Neural progenitor cell (in vitro differentiated cells): Measurements from ENCODE around the gene SSR2. TPM values are rescaled to one million over a fixed set of nuclear protein-coding genes. Genes with fewer than 3 reads are reported as not detected.

Source experiments
- DNase-seq: peaks from one replicate; pipeline ENCODE4 v3.0.0-alpha.2; 2016; ENCODE audit warnings: low spot score
- H2AFZ ChIP-seq: fragments of 200-600 bp; sonication (generic); replicated peaks from 2 replicates; pipeline ENCODE4 v1.6.1; 2016; ENCODE audit warnings: antibody characterized with exemption
- H3F3A ChIP-seq: fragments of 200-600 bp; sonication (generic); 2 replicates; pipeline ENCODE4 v1.6.1; 2016; ENCODE audit warnings: antibody characterized with exemption, low read depth
- H3K27ac ChIP-seq: fragments of 200-600 bp; sonication (generic); 2 replicates; pipeline ENCODE4 v1.5.1; 2016; ENCODE audit warnings: mild to moderate bottlenecking
- H3K27me3 ChIP-seq: fragments of 200-600 bp; sonication (generic); 2 replicates; pipeline ENCODE4 v1.6.1; 2016; ENCODE audit warnings: mild to moderate bottlenecking, moderate library complexity
- H3K36me3 ChIP-seq: fragments of 200-600 bp; sonication (generic); 2 replicates; pipeline ENCODE4 v1.5.1; 2016
- H3K4me1 ChIP-seq: fragments of 200-600 bp; sonication (generic); 2 replicates; pipeline ENCODE4 v1.6.1; 2016; ENCODE audit warnings: mixed run types
- H3K4me2 ChIP-seq: fragments of 200-600 bp; sonication (generic); 2 replicates; pipeline ENCODE4 v1.6.1; 2016
- H3K4me3 ChIP-seq: fragments of 200-600 bp; sonication (generic); 2 replicates; pipeline ENCODE4 v1.5.1; 2016
- H3K79me2 ChIP-seq: fragments of 200-600 bp; sonication (generic); 2 replicates; pipeline ENCODE4 v1.6.1; 2016; ENCODE audit warnings: low read depth
- H3K9ac ChIP-seq: fragments of 200-600 bp; sonication (generic); 2 replicates; pipeline ENCODE4 v1.6.1; 2016
- H3K9me3 ChIP-seq: fragments of 200-600 bp; sonication (generic); 2 replicates; pipeline ENCODE4 v1.5.1; 2016; ENCODE audit warnings: low read depth
- H4K20me1 ChIP-seq: fragments of 200-600 bp; sonication (generic); 2 replicates; pipeline ENCODE4 v1.6.1; 2016; ENCODE audit warnings: low read depth
- H3K27ac Mint-ChIP-seq: 3 replicates; pipeline ENCODE4 v1.8.0; 2021; ENCODE audit warnings: mixed read lengths
- H3K27me3 Mint-ChIP-seq: 2 replicates; pipeline ENCODE4 v1.8.0; 2022; ENCODE audit warnings: low read depth, mild to moderate bottlenecking, inconsistent platforms, moderate library complexity, mixed read lengths; ENCODE audit not compliant: insufficient read depth
- H3K36me3 Mint-ChIP-seq: 3 replicates; pipeline ENCODE4 v1.8.0; 2021; ENCODE audit warnings: mixed read lengths
- H3K4me1 Mint-ChIP-seq: 3 replicates; pipeline ENCODE4 v1.8.0; 2021; ENCODE audit warnings: mixed read lengths
- H3K4me3 Mint-ChIP-seq: 3 replicates; pipeline ENCODE4 v1.8.0; 2021; ENCODE audit warnings: mild to moderate bottlenecking, moderate library complexity, mixed read lengths
- H3K9me3 Mint-ChIP-seq: 3 replicates; pipeline ENCODE4 v1.8.0; 2020; ENCODE audit warnings: mixed read lengths
- EZH2 ChIP-seq: fragments of 200-600 bp; sonication (generic); IDR thresholded peaks from 2 replicates; pipeline ENCODE4 v1.6.1; 2017; ENCODE audit warnings: antibody characterized with exemption, mild to moderate bottlenecking, moderate library complexity
- EZH2phosphoT487 ChIP-seq: fragments of 200-600 bp; sonication (generic); IDR thresholded peaks from 2 replicates; pipeline ENCODE4 v1.6.1; 2017; ENCODE audit warnings: antibody characterized with exemption
- total RNA-seq: library from RNA; depleted of rRNA; stranded (reverse); fragments of >200 nt; gene quantifications from 2 replicates; pipeline ENCODE4 v1.2.3, GENCODE V29; 2015; ENCODE audit warnings: low replicate concordance
- TF ChIP-seq, protein P1 (sequence below): fragments of 200-600 bp; sonication (generic); IDR thresholded peaks from 2 replicates; pipeline ENCODE4 v1.5.1; 2017; ENCODE audit warnings: antibody characterized with exemption, mild to moderate bottlenecking

The SSR2 gene
- total RNA-seq, 1 donor from 2014 or later, result 293 TPM

DNA sequence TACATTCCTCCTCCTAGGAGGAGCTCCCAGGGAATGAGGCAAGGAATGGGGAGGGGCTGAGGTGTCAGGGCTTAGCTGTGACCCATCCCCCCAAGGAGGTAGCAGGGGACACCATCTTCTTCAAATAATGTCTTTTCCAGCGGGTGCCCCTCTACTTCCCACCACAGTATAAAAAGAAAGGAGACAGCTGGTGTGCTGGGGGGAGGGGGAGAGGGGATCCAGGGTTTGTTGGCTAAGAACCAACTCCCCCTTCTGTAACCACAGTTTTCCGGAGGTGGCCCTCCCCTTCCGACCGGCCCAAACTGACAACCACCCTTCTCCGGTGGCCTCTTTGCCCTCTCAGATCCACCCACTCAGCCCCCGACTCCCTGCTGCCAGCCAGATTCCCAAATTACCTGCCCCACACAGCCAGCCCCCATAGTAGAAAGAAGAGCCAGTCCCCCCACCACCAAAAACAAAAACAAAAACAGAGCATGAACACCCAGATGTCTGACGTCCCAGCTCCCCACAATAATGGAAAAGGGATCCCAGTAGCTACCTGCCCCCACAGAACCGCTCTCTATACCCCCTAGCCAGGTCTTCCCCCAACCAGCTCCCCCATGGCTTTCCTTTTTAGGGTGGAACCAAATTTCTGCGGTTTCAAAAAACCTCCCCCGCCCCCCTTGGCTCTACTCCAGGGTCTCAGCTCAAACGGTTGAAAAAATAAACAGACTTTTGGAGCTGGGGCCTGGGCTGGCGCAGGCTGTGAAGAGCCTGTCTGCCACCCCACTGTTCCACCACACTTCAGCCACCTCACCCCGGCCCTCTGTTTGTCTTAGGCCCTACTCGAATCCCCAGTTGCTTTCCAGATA is 44.5 kb downstream of the SSR2 start:
- Mint-ChIP-seq H3K27ac (peak overlapping the region; percentile 97), H3K9me3 (no peaks in the 10 kb centered on the region), H3K4me3 (peak overlapping the region; percentile 92), H3K27me3 (peaks cover 11% of the 10 kb centered on the region), H3K36me3 (peaks cover 2% of the 10 kb centered on the region), H3K4me1 (peaks cover 79% of the 10 kb centered on the region)
- Histone ChIP-seq H2AFZ (no peak overlapping the region), H3F3A (peaks cover 50% of the 10 kb centered on the region), H3K27ac (peak overlapping the region; percentile 92), H4K20me1 (peaks cover 59% of the 10 kb centered on the region), H3K79me2 (peaks cover 83% of the 10 kb centered on the region), H3K4me2 (peak overlapping the region; percentile 100), H3K27me3 (no peaks in the 10 kb centered on the region), H3K4me3 (peak overlapping the region; percentile 97), H3K4me1 (peaks cover 46% of the 10 kb centered on the region), H3K36me3 (no peaks in the 10 kb centered on the region), H3K9ac (peak overlapping the region; percentile 86), H3K9me3 (no peaks in the 10 kb centered on the region)
- DNase-seq, result peak; percentile 75
- TF ChIP-seq, protein P1, sequence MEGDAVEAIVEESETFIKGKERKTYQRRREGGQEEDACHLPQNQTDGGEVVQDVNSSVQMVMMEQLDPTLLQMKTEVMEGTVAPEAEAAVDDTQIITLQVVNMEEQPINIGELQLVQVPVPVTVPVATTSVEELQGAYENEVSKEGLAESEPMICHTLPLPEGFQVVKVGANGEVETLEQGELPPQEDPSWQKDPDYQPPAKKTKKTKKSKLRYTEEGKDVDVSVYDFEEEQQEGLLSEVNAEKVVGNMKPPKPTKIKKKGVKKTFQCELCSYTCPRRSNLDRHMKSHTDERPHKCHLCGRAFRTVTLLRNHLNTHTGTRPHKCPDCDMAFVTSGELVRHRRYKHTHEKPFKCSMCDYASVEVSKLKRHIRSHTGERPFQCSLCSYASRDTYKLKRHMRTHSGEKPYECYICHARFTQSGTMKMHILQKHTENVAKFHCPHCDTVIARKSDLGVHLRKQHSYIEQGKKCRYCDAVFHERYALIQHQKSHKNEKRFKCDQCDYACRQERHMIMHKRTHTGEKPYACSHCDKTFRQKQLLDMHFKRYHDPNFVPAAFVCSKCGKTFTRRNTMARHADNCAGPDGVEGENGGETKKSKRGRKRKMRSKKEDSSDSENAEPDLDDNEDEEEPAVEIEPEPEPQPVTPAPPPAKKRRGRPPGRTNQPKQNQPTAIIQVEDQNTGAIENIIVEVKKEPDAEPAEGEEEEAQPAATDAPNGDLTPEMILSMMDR, result no peak
- TF ChIP-seq EZH2 (no peak), EZH2phosphoT487 (no peak)

- Histone ChIP-seq H3K9ac (peak overlapping the region; percentile 58), H4K20me1 (peaks cover 67% of the 10 kb centered on the region), H3K27ac (peak overlapping the region; percentile 92), H3K27me3 (no peaks in the 10 kb centered on the region), H2AFZ (no peak overlapping the region), H3K4me2 (peak overlapping the region; percentile 100), H3K4me1 (peaks cover 50% of the 10 kb centered on the region), H3F3A (peaks cover 50% of the 10 kb centered on the region), H3K36me3 (no peaks in the 10 kb centered on the region), H3K4me3 (peak overlapping the region; percentile 97), H3K9me3 (no peaks in the 10 kb centered on the region), H3K79me2 (peaks cover 91% of the 10 kb centered on the region)
- peak overlapping the region; percentile 92 for H3K4me3 Mint-ChIP-seq
- peak overlapping the region; percentile 97 for H3K27ac Mint-ChIP-seq
- H3K9me3 Mint-ChIP-seq, result no peaks in the 10 kb centered on the region
- no peak for TF ChIP-seq EZH2phosphoT487
- H3K27me3 Mint-ChIP-seq, result peaks cover 11% of the 10 kb centered on the region
- H3K36me3 Mint-ChIP-seq, result peaks cover 2% of the 10 kb centered on the region
- no peak for DNase-seq
- peaks cover 78% of the 10 kb centered on the region for H3K4me1 Mint-ChIP-seq
Observed at GRCh38 chr1:155975375-155976061, 45.2 kb downstream of the SSR2 start.

DNA sequence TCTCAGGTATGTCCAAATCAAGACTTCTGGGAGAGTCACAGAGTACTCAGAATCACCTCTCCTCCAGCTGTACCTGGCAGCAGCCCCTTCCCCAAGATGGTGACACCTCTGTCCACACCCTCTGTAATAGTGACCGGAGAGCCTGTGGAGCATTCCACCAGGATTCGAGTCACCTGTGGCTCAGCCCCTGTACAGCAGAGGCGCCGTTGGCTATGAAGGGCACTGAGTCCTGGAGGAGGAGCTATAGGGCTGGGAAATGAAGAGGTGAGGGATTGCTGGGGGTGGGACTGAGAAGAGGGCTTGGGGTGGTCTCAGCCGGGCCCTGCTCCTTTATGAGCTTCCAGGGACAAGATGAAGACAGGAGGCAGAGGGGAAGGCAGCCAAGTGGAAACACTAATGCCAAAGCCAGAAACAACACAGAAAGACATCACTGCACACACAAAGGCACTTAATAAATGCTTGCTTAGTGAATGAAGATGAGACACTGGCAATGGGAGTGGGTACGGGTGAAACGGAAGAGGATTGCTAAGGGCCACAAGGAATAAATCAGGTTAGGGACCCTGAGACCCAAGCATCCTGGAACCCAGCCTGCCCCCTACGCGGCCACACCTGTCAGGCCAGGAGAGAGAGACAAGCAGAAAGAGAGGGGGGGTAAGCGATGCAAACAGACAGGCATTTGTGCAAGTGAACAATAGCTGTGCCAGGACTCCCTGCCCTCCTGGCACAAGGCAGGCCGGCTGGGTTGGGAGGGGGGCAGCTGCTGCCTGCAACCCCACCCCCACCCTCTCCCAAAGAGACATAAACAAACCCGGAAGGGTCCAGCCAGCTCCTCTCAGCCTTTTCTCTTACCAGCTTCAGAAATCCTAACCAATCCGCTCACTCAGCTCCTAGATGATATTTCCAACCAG is 46.3 kb downstream of the SSR2 start:
- no peaks in the 10 kb centered on the region for H3K9me3 Mint-ChIP-seq
- H3K4me1 Mint-ChIP-seq, result peaks cover 80% of the 10 kb centered on the region
- Histone ChIP-seq H3K4me2 (peak overlapping the region; percentile 100), H3K27ac (no peak overlapping the region), H4K20me1 (peaks cover 78% of the 10 kb centered on the region), H2AFZ (no peak overlapping the region), H3F3A (peaks cover 41% of the 10 kb centered on the region), H3K36me3 (no peaks in the 10 kb centered on the region), H3K27me3 (no peaks in the 10 kb centered on the region), H3K9me3 (no peaks in the 10 kb centered on the region), H3K4me3 (peak overlapping the region; percentile 97), H3K9ac (peak overlapping the region; percentile 58), H3K79me2 (peaks cover 96% of the 10 kb centered on the region), H3K4me1 (peaks cover 50% of the 10 kb centered on the region)
- H3K4me3 Mint-ChIP-seq, result peak overlapping the region; percentile 92
- no peak for DNase-seq
- peak overlapping the region; percentile 97 for H3K27ac Mint-ChIP-seq
- TF ChIP-seq EZH2, result no peak
- TF ChIP-seq, protein P1, result peak; percentile 8
- peaks cover 11% of the 10 kb centered on the region for H3K27me3 Mint-ChIP-seq
- H3K36me3 Mint-ChIP-seq, result peaks cover 10% of the 10 kb centered on the region
